AG10803 (cell line): Measurements from ENCODE around the gene ABCA4.

Experiments
- DNase-seq: peaks from one replicate; pipeline ENCODE4 v3.0.0; 2010; ENCODE audit warnings: low read depth
- H3K4me3 ChIP-seq: 2 replicates; pipeline ENCODE4 v1.5.1; 2011; ENCODE audit warnings: mild to moderate bottlenecking, low read length, control low read depth
- CTCF ChIP-seq: conservative IDR thresholded peaks from 2 replicates; pipeline ENCODE4 v1.5.1; 2011; ENCODE audit warnings: mild to moderate bottlenecking, low read length, control low read depth, inconsistent platforms

The ABCA4 gene

GRCh38 chr1:94079989-94080388, 41.0 kb downstream of the ABCA4 start:
- no peak overlapping the region for H3K4me3 ChIP-seq
- DNase-seq = no peak
- no peak for TF ChIP-seq CTCF

- no peak for DNase-seq
- no peak overlapping the region for H3K4me3 ChIP-seq
- no peak for TF ChIP-seq CTCF
Measured at GRCh38 chr1:94079080-94079940, 41.6 kb downstream of the ABCA4 start.

GRCh38 chr1:94072840-94073522, 48.0 kb downstream of the ABCA4 start:
- H3K4me3 ChIP-seq = no peak overlapping the region
- no peak for DNase-seq
- TF ChIP-seq CTCF = no peak

GRCh38 chr1:94071976-94072375, 49.0 kb downstream of the ABCA4 start:
- TF ChIP-seq CTCF = no peak
- no peak for DNase-seq
- no peak overlapping the region for H3K4me3 ChIP-seq

- H3K4me3 ChIP-seq = no peak overlapping the region
- no peak for TF ChIP-seq CTCF
- no peak for DNase-seq
Measured at GRCh38 chr1:94071391-94071790, 49.6 kb downstream of the ABCA4 start.

- no peak for TF ChIP-seq CTCF
- no peak for DNase-seq
- H3K4me3 ChIP-seq = no peak overlapping the region
Measured at GRCh38 chr1:94070865-94071264, 50.1 kb downstream of the ABCA4 start.

- TF ChIP-seq CTCF = no peak
- peak; percentile 37 for DNase-seq
- no peak overlapping the region for H3K4me3 ChIP-seq
Measured at GRCh38 chr1:94069919-94070285, 51.0 kb downstream of the ABCA4 start.
